ENCODE results near the gene ZNF217.
"Not testable (repeated sequence)": the region's sequence is repeated elsewhere in the genome, so short reads cannot be mapped to it uniquely, and the experiment has no call there.

The ZNF217 gene

DNA sequence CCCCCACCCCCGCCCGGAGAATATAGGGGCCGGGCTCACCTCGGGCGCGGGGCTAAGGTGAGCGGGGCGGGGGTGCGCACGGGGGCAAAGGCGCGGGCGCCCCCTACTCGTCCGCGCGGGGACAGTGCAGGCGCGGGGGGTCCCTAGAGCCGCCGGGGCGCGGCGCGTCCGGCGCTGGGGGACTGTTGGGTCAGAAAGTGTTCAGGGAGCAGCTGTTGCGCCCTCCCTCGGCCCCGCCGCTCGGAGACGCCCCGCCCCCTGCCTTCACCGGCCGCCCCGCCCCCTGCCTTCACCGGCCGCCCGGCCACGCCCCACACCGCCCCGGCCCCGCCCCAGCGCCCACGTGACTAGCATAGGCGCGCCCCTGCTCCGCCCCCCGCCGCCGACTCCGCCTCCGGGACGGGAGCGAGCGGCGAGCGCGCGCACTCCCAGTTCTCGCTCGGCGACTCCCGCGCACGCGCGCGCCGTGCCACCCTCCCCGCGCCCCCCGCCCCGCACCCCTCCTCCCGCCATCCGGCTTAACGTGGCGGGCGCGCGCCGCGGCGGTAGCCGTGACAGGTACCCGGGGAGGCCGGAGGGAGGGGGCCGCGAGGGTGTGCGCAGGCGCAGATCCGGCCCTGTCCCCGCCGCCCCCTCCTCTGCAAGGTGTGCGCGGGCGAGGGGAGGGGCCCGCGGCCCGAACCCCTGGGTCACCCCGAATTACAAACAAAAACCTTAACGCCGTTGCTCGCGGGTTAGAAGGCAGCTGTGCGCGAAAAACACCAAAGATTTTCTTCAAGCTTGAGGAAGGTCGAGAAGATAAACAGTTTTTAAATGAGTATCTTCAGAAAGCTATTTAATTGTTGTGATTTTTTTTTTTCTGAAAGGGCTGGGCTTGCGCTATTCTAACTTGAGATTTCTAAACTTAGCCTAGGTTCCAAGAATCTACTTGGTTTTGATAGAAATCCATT, 704 bp upstream of the ZNF217 start:
- no peaks in the 10 kb centered on the region for H4K20me1 ChIP-seq (ENCODE audit: insufficient read depth, low read length)
- no peaks in the 10 kb centered on the region for H3K9me3 ChIP-seq (ENCODE audit: insufficient read depth, low read length)
- H3K4me2 ChIP-seq (ENCODE audit: low read length), result peak overlapping the region; percentile 76
- peaks cover 30% of the 10 kb centered on the region for H3K4me1 ChIP-seq (ENCODE audit: low read length)
- peak overlapping the region; percentile 92 for H3K27ac ChIP-seq (ENCODE audit: low read length)
- TF ChIP-seq, protein P1, sequence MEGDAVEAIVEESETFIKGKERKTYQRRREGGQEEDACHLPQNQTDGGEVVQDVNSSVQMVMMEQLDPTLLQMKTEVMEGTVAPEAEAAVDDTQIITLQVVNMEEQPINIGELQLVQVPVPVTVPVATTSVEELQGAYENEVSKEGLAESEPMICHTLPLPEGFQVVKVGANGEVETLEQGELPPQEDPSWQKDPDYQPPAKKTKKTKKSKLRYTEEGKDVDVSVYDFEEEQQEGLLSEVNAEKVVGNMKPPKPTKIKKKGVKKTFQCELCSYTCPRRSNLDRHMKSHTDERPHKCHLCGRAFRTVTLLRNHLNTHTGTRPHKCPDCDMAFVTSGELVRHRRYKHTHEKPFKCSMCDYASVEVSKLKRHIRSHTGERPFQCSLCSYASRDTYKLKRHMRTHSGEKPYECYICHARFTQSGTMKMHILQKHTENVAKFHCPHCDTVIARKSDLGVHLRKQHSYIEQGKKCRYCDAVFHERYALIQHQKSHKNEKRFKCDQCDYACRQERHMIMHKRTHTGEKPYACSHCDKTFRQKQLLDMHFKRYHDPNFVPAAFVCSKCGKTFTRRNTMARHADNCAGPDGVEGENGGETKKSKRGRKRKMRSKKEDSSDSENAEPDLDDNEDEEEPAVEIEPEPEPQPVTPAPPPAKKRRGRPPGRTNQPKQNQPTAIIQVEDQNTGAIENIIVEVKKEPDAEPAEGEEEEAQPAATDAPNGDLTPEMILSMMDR (IDR thresholded peaks at IDR 0.05; ENCODE audit: low read depth, low read length), result peak; percentile 60
- TF ChIP-seq EZH2phosphoT487 (IDR thresholded peaks at IDR 0.05; ENCODE audit: low read depth), result no peak
- H3K4me3 ChIP-seq (ENCODE audit: low read length), result peak overlapping the region; percentile 81
- peaks cover 42% of the 10 kb centered on the region for H3K79me2 ChIP-seq (ENCODE audit: low read length)
- peak overlapping the region; percentile 84 for H3K9ac ChIP-seq (ENCODE audit: low read length)
- H2AFZ ChIP-seq (ENCODE audit: low read depth, low read length), result peak overlapping the region; percentile 85
- H3K27me3 ChIP-seq (ENCODE audit: low read depth, low read length), result no peaks in the 10 kb centered on the region; the same call in 1 of the 2 replicates
- no peaks in the 10 kb centered on the region for H3K36me3 ChIP-seq (replicated peaks; ENCODE audit: low read depth, low read length)

DNA sequence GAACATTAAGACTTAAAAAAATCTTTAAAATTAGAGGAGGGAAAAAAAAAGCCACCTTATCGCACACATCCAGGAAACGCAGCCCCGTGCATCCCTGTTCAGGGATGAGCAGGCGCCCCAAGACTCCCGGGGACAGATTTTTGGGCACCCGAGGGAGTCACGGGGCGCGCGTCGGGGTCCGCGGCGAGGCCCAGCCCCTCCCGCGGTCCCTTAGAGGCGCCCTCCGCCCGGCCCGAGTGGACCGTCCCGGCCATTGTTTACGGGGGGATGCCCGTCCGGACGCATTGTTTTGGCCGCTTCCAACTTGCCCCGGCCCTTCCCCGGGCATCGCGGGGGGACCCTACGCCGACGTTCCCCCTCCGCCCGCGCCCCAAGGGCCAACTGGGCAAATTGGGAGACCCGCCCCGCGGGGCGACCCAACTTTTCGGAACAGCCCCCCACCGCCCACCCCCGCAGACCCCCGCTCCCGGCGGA, 610 bp downstream of the ZNF217 start:
- H3K27ac ChIP-seq (ENCODE audit: low read length), result peak overlapping the region; percentile 92

DNA sequence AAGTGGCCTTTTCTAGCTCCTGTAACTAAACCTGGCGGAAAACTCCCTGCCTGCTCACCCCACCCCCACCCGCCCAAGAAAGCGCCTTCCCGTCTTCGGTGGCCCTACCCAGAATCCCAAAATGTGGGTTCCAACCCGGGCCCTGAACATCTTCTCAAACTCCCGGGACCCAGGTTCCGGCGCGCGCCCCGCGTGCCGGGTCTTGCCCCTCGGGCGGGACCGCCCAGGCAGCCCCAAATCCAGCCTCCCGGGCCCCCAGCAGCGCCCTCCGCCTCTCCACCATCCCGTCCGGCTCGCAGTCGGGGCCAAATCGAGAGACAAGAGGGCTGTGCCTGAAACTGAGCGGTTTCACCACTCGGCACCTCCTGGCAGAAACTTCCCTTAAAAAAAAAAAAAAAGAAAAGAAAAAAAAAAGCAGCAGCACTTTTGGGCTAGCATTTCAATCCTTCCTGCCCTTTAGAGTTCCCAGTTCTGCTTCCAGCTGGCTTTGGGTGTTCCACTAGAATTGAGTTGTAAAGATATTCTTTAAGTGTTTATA, 1.1 kb downstream of the ZNF217 start:
- Histone ChIP-seq H3K4me1 (ENCODE audit: low read length) (peaks cover 26% of the 10 kb centered on the region), H3K79me2 (ENCODE audit: low read length) (peaks cover 60% of the 10 kb centered on the region), H3K9ac (ENCODE audit: low read length) (peak overlapping the region; percentile 97), H3K4me2 (ENCODE audit: low read length) (peak overlapping the region; percentile 84), H3K4me3 (ENCODE audit: low read length) (peak overlapping the region; percentile 80), H3K27ac (ENCODE audit: low read length) (peak overlapping the region; percentile 92)
- H3K27me3 ChIP-seq (ENCODE audit: low read depth, low read length); H4K20me1 ChIP-seq (ENCODE audit: insufficient read depth, low read length); H3K36me3 ChIP-seq (replicated peaks; ENCODE audit: low read depth, low read length); H2AFZ ChIP-seq (ENCODE audit: low read depth, low read length); H3K9me3 ChIP-seq (ENCODE audit: insufficient read depth, low read length): not testable (repeated sequence)

More for the DNA sequence above, 610 bp downstream of the ZNF217 start:
- H3K4me3 ChIP-seq (ENCODE audit: low read length), result peak overlapping the region; percentile 80
- H3K27me3 ChIP-seq (ENCODE audit: low read depth, low read length), result no peaks in the 10 kb centered on the region; the same call in 1 of the 2 replicates
- no peaks in the 10 kb centered on the region for H4K20me1 ChIP-seq (ENCODE audit: insufficient read depth, low read length)
- peaks cover 26% of the 10 kb centered on the region for H3K4me1 ChIP-seq (ENCODE audit: low read length)
- H3K79me2 ChIP-seq (ENCODE audit: low read length), result peaks cover 55% of the 10 kb centered on the region
- H3K36me3 ChIP-seq (replicated peaks; ENCODE audit: low read depth, low read length), result no peaks in the 10 kb centered on the region
- peak overlapping the region; percentile 84 for H3K4me2 ChIP-seq (ENCODE audit: low read length)
- TF ChIP-seq, protein P1 (IDR thresholded peaks at IDR 0.05; ENCODE audit: low read depth, low read length), result no peak
- TF ChIP-seq EZH2phosphoT487 (IDR thresholded peaks at IDR 0.05; ENCODE audit: low read depth), result no peak
- peak overlapping the region; percentile 97 for H3K9ac ChIP-seq (ENCODE audit: low read length)
- no peak overlapping the region for H2AFZ ChIP-seq (ENCODE audit: low read depth, low read length)
- H3K9me3 ChIP-seq (ENCODE audit: insufficient read depth, low read length), result no peaks in the 10 kb centered on the region

DNA sequence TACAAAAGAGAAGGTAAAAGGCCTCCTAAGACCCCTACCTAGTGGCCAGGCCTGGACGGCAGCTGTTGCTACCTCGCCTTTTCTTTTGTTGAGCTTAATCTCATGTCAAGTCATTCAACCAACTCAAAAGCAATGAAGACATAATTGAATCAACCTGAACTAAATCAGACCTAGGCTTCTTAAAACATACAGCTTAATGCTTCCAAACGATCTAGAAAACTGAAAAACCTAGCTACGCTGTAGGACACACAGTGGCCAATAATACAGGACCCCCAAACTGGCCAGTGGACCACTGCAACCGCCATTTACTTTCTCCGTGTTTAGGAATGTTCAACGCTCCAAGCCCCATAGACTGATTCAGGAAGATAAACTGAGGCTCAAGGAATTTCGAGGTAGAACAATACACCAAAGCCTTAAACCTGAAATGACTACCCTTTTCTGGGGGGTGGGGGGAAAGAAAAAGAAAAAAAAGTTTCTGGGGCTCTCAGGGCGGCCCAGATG, 1.6 kb downstream of the ZNF217 start:
- Histone ChIP-seq H3K4me1 (ENCODE audit: low read length) (peaks cover 31% of the 10 kb centered on the region), H3K4me3 (ENCODE audit: low read length) (peak overlapping the region; percentile 80), H3K9ac (ENCODE audit: low read length) (peak overlapping the region; percentile 97), H3K79me2 (ENCODE audit: low read length) (peaks cover 65% of the 10 kb centered on the region), H3K27ac (ENCODE audit: low read length) (peak overlapping the region; percentile 92), H3K4me2 (ENCODE audit: low read length) (peak overlapping the region; percentile 84)
- H4K20me1 ChIP-seq (ENCODE audit: insufficient read depth, low read length); H3K27me3 ChIP-seq (ENCODE audit: low read depth, low read length); H3K9me3 ChIP-seq (ENCODE audit: insufficient read depth, low read length); H2AFZ ChIP-seq (ENCODE audit: low read depth, low read length); H3K36me3 ChIP-seq (replicated peaks; ENCODE audit: low read depth, low read length): not testable (repeated sequence)

DNA sequence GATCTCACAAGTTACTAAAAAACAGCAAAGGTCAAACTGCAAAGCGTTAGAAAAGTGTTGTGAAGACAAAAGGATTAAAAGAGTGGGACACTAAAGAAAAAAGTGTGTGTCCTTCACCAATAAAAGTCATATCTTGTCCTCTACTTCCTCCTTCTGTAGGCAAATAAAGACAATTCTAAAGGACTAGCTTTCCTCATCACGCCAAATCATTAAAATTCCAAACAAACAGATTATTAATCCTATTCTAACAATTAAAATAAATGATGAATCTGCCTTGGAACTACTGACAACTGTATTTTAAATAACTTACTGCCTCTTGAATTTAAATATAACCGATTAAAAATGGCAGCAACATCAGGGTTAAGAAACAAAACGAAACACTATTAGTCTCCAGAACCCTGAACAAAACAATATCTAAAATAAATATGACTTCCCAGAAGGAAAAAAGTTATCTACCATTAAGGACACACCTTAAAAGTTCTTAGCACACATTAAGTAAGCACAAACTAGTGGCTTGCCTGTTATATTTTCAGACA, 2.4 kb downstream of the ZNF217 start:
- not testable (repeated sequence) for H3K36me3 ChIP-seq (replicated peaks; ENCODE audit: low read depth, low read length); H2AFZ ChIP-seq (ENCODE audit: low read depth, low read length); H3K9me3 ChIP-seq (ENCODE audit: insufficient read depth, low read length); H3K27me3 ChIP-seq (ENCODE audit: low read depth, low read length)
- peaks cover 10% of the 10 kb centered on the region; the same call in 1 of the 2 replicates for H4K20me1 ChIP-seq (ENCODE audit: insufficient read depth, low read length)
- peak overlapping the region; percentile 80 for H3K4me3 ChIP-seq (ENCODE audit: low read length)
- H3K9ac ChIP-seq (ENCODE audit: low read length), result peak overlapping the region; percentile 97
- H3K4me1 ChIP-seq (ENCODE audit: low read length), result peaks cover 38% of the 10 kb centered on the region
- peak overlapping the region; percentile 92 for H3K27ac ChIP-seq (ENCODE audit: low read length)
- H3K79me2 ChIP-seq (ENCODE audit: low read length), result peaks cover 72% of the 10 kb centered on the region
- H3K4me2 ChIP-seq (ENCODE audit: low read length), result peak overlapping the region; percentile 84

DNA sequence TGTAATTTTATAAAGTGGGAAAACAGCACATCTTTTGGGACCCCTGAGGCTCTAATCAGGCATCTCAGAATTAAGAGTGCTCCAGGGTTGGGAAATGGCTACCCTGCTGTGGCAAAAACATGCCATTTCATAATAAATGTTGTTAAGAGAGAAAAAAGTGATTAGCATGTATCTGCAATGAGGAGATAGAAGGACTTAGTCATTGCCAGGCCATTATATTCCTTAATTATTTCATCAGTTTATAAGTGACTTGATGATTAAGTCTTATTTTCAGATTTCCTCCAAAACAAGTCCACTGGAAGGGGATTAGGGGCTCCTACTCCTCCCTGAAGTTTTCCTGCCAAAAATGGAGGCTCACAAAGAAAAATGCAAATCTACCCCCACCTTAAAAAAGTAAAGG, 3.0 kb downstream of the ZNF217 start:
- Histone ChIP-seq H3K4me3 (ENCODE audit: low read length) (peak overlapping the region; percentile 80), H4K20me1 (ENCODE audit: insufficient read depth, low read length) (peaks cover 16% of the 10 kb centered on the region; the same call in 1 of the 2 replicates), H3K4me1 (ENCODE audit: low read length) (peaks cover 45% of the 10 kb centered on the region), H3K9ac (ENCODE audit: low read length) (peak overlapping the region; percentile 97), H3K27ac (ENCODE audit: low read length) (peak overlapping the region; percentile 92), H3K4me2 (ENCODE audit: low read length) (peak overlapping the region; percentile 84), H3K79me2 (ENCODE audit: low read length) (peaks cover 79% of the 10 kb centered on the region)
- H3K27me3 ChIP-seq (ENCODE audit: low read depth, low read length); H3K36me3 ChIP-seq (replicated peaks; ENCODE audit: low read depth, low read length); H2AFZ ChIP-seq (ENCODE audit: low read depth, low read length); H3K9me3 ChIP-seq (ENCODE audit: insufficient read depth, low read length): not testable (repeated sequence)

DNA sequence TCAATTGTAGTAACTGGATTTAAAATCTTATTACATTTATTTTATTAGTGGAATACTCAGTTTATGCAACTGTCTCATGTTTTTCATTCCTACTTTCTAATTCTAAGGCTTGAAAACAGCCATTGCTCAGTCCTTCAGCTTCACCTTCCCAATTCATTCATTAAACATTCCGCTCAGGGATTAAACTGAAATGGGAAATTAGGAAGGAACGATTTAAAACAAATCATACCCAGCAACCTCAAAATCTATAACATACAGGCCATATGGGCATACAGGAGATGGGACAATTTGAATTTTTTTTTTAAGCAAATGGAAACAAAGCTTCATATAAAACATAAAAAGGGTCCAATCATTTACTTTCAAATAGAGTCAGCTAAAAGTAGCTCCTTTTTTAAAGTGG, 3.5 kb downstream of the ZNF217 start:
- Histone ChIP-seq H3K4me1 (ENCODE audit: low read length) (peaks cover 47% of the 10 kb centered on the region), H3K9ac (ENCODE audit: low read length) (peak overlapping the region; percentile 97), H3K4me3 (ENCODE audit: low read length) (peak overlapping the region; percentile 80), H3K27ac (ENCODE audit: low read length) (peak overlapping the region; percentile 92), H3K4me2 (ENCODE audit: low read length) (peak overlapping the region; percentile 84), H3K79me2 (ENCODE audit: low read length) (peaks cover 84% of the 10 kb centered on the region), H4K20me1 (ENCODE audit: insufficient read depth, low read length) (peaks cover 16% of the 10 kb centered on the region; the same call in 1 of the 2 replicates)
- not testable (repeated sequence) for H3K27me3 ChIP-seq (ENCODE audit: low read depth, low read length); H3K36me3 ChIP-seq (replicated peaks; ENCODE audit: low read depth, low read length); H3K9me3 ChIP-seq (ENCODE audit: insufficient read depth, low read length); H2AFZ ChIP-seq (ENCODE audit: low read depth, low read length)

Measured in OCI-LY3 (cell line).